HG02852 (cell line): ENCODE results near the gene OR5AR1.
A peak's percentile ranks its signal among the peaks of the same experiment; 100 is the strongest.
"Not testable (repeated sequence)": the region's sequence is repeated elsewhere in the genome, so short reads cannot be mapped to it uniquely, and the experiment has no call there.

Source experiments
- ATAC-seq: cut with Tn5 transposase; IDR thresholded peaks from one replicate; pipeline ENCODE4 v1.9.1; 2021; ENCODE audit warnings: mild to moderate bottlenecking, moderate library complexity; ENCODE audit not compliant: unreplicated experiment

Gene OR5AR1

DNA sequence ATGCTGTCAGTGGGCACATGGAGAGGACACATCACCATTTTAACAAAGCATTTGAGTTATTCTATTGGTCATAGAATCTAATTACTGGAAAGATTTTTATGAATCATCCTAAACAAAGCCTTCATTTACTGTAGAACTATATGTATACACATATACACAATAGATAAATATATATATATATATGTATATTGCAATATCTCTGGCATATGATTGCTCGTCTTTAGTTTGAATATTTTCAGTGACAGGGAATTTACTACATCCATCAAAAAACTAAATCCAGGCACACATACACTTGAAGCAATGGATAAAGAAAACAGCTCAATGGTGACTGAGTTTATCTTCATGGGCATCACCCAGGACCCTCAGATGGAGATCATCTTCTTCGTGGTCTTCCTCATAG lies at the start of gene OR5AR1:
Gene OR5AR1 (plus strand): TSS at position 301 of the 400 bp plus-strand sequence. CDS start 0 bp downstream, at position 301.
- no peak for ATAC-seq

DNA sequence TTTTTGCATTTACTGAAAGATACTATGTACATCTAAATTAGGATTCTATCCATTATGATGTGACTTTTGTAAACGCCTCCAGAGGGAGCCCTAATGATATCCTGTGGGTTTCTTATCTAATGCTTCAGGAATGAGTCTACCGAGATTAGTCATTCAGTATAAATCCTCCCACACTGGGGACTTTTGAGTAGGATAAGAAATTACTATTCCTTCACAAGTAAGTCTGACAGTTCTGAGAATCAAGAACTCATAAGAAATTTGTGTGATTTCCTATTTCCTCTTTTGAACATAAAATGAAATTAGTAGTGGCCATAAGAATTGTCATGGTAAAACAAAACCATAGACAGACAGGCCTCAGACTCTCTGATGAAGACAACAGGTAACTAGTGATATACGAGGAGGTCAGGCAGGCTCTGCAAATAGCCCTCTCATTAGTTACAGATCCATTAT lies 38.8 kb upstream of the OR5AR1 start:
- ATAC-seq: peak; percentile 85

DNA sequence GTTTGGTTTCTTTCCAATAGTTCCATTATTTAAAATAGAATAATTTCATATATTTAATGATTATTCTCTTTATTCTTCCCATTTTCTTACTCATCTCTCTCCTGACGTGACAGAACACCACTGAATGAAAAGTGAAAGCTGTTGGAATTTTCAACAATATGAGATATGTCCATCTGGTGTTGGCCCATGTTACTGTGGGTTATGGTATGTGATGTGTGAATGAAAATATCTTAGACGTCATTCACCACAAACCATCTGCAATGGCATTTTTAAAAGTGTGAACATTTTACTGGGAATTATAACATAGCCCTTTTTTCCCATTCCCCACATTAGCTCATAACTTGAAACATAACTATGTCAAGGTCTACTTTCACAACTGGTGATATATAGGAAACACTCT lies 37.5 kb upstream of the OR5AR1 start:
- ATAC-seq: no peak

DNA sequence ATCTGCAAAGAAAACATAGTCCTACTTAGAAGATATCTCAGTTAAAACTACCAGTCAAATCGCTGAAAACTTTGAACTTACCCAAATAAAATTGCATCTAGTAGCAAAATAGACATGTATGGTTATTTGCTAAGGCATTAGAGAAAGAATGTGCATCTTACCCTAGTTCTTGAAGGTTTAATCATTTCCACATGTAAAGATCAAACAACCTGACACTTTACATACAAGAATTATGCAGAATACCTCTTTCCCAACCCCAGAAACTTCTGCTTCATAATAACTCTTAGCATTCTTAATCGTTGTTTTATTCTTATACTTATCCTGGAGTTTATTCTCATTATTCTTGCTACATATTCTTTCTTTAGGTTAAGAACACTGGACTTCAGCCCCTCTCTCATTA lies 31.2 kb upstream of the OR5AR1 start:
- ATAC-seq: no peak

DNA sequence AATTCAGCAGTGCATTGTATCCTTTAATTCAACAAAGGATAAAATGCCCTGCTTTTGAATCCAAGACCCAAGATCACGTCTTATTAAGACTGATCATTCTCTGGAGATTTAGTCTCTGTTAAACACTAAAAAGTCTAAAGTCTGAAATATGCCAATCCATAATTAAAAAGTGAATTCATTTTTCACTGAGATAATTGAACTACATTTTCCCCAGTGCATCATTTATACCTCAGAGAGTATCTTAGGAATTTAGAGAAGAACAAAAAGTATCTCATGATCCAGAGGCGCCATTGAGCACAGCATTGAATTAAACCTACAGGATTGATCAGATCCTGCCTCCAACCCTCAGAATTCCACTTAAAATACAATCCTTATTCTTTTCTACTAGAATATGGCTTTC lies 26.6 kb upstream of the OR5AR1 start:
- no peak for ATAC-seq

DNA sequence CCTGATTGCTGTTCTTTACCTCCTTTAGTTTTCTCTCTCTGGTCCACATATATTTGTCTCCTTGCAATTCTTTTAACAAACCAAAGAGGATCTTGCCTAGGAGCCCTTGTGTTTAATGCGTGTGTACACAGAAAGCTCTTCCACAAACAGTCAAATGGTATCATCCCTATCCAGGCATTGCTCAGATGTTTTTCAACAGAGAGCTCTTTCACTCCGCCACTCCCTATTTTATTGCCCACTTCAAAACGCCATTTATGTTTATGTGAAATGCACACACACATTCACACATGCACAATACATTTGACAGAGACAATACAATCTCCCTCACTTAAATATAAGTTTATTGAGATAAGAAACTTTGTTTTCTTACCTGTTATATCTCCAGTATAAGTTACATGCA lies 26.0 kb upstream of the OR5AR1 start:
- no peak for ATAC-seq

DNA sequence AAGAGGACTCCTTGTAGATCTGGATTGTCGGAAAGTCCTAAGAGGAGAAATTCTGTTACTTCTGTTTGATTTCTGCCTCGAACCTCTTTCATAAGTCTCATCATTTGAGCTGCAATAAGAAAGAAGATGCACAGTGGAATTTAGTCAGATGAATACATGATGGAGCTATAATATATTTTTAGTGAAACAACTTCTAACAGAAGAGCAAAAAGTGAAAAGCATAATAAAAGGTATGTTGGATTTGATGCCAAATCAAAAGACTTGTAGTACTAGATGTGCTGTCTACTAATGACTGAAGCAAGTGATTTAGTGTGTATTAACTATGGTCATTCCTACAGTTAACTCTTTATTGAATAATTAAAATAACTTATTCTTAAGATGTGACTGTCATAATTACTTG lies 21.1 kb upstream of the OR5AR1 start, which contains the start of gene OR5AP2:
Gene OR5AP2 (minus strand): TSS at position 101 of the 400 bp plus-strand sequence. CDS start 0 bp downstream, at position 101.
- ATAC-seq: no peak

DNA sequence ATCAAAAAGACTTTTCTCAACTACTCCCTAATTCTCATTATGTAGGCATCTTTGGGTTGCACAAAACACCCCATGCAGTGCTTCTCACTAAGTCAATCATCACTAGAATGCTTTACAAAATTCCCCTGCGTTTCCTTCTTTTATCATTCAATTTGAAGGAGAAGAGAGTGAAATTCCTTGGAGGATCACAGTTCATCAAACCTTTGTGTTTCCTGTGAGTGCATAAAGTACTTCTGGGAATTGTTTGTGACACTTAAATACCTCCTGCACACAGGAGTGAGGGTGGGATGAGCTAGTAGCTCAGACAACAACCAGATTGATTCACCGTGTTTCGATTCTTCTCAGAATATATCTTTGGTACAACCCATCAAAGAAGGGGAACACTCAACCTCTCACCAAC lies 3.7 kb upstream of the OR5AR1 start:
- ATAC-seq: no peak

DNA sequence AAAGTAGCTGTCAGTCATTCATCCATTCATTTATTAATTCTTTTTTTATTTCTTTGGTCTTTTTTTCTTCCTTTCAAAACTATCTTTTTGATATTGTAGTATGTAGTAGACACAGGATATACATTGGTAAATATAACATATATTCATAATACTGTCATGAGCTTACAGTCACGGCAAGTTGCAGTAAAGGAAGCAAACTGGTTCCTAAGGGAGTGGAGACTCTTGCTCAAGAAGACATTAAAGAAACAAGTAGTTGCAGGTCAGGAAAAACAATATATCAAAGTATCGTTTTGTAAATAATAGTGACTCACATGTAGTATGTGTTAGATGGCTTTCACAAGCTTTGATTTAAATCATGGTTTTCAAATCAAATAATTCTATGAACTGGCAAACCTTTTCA lies 7.5 kb downstream of the OR5AR1 start:
- ATAC-seq: no peak

DNA sequence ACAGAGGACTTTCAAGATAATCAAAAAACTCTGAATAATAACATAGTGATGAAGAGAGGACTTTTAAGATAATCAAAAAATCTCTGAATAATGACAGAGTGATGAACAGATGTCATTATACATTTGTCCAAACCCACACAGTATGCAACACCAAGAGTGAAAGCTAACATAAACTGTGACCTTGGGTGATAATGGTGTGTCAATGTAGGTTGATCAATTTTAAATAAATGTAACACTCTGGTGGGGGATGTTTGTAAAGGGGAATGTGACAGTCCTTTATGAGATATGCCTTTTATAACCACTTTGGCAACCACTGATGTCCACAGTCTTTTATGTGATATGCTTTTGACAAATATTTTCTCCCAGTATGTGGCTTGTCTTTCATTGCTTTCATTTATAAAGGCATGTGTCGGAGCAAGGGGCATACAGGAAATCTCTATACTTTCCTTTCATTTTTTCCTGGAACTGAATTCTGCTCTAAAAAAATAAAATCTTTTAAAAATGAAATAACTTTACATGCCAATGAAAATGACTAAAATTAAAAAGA lies 25.1 kb downstream of the OR5AR1 start:
- no peak for ATAC-seq

DNA sequence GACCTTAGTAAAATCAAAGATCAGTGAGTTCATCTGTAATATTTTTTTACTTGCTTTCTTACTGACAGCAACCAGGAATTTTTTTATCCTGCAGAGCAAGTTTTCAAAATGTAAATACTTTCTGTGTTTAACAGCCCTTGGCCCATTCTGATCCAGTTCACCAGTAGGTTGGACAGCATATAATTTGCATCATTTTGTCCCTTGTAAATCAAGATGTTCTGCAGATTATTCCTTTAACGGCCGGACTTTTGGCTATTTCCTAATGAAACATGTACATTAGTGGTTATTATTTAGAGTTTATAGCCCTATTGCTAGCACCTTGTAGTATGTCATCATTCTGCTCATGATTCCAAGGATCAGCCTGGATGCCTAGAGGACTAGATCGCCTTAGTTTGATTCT lies 27.7 kb downstream of the OR5AR1 start:
- ATAC-seq: not testable (repeated sequence)

DNA sequence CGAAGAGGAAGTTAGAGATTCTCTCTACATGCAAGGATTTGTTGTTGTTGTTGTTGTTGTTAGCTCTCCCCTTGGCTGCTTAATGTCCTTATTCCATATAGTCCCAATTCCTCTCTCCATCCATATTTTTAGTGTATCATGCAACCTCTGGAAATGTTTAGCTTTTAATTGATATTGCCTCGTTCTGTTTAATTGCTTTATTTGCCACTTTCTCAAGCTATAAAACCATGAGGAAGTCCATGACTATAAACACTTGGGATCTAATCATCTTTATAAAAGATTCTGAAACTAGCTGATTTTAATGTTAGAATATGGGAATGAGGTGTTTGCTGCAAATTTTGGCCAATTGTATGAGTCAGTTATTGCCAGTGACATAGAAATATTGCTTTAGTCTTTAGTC lies 29.9 kb downstream of the OR5AR1 start:
- ATAC-seq: no peak

DNA sequence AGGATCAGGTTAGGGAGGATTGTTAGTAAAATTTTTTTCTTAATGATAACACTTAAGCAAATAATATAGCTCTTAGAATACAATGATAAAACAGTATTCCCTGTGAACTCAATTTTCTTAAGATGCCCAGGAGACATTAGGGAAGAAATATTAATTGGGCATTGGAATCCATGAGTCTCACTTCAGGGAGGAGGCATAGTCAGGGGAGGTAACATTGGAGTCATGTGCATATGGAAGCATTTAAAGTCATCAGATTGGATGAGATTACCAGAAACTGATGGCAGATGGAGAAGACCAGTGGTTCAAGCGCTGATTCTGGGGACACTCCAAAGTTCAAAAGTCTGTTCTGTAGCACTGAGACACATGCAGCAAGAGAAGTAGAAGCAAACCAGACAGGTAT lies 35.3 kb downstream of the OR5AR1 start, which contains the start of gene OR9G1:
Gene OR9G1 (plus strand): TSS at position 301 of the 400 bp plus-strand sequence. CDS start 1,293 bp downstream, outside the sequence.
- ATAC-seq: no peak

DNA sequence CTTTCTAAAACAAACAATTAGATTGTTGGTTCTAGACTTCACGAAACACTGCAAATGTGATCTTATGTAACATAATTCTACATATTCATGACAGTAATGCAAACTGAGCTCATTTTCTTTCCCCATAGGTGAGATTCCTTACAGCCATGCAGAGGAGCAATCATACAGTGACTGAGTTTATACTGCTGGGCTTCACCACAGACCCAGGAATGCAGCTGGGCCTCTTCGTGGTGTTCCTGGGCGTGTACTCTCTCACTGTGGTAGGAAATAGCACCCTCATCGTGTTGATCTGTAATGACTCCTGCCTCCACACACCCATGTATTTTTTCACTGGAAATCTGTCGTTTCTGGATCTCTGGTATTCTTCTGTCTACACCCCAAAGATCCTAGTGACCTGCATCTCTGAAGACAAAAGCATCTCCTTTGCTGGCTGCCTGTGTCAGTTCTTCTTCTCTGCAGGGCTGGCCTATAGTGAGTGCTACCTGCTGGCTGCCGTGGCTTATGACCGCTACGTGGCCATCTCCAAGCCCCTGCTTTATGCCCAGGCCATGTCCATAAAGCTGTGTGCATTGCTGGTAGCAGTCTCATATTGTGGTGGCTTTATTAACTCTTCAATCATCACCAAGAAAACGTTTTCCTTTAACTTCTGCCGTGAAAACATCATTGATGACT lies 36.9 kb downstream of the OR5AR1 start:
- no peak for ATAC-seq

DNA sequence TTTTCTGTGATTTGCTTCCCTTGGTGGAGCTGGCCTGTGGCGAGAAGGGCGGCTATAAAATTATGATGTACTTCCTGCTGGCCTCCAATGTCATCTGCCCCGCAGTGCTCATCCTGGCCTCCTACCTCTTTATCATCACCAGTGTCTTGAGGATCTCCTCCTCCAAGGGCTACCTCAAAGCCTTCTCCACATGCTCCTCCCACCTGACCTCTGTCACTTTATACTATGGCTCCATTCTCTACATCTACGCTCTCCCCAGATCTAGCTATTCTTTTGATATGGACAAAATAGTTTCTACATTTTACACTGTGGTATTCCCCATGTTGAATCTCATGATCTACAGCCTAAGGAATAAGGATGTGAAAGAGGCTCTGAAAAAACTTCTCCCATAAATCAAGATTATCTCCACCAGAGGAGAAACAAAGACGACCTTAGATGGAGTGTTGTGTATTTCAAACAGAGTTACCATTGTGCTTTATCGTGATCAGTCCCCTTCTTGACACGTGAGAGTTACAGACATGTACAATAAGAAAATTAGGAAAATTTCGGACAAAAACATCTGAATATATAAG lies 37.5 kb downstream of the OR5AR1 start:
- ATAC-seq: no peak

DNA sequence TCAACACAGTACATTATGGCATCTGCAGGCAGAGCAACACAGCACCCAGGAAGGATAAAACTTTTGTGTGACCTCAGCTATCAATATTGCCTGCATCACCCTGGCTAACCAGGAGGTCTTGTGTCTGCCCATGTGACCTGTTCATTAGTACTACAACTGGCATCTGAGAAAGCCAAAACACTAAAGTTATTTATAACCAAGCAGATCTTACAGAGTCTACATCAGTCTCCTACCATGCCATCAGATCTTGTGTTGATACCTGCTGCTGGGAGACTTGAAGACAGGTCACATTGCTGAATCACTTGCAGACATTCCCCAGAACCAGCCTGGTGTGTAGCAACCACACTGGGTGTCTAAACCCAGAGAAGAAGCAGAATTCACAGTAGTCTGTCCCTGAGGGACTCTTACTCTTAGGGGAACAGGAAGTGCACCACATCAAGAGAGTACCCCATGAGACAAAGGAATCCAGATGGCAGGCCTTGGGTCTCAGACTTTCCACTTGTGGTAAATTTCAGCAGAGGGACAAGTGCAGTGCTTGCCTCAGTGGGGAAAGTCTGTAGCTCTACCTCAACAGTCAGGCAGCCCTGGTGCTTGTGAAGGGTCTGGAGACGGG lies 42.4 kb downstream of the OR5AR1 start:
- ATAC-seq: no peak

DNA sequence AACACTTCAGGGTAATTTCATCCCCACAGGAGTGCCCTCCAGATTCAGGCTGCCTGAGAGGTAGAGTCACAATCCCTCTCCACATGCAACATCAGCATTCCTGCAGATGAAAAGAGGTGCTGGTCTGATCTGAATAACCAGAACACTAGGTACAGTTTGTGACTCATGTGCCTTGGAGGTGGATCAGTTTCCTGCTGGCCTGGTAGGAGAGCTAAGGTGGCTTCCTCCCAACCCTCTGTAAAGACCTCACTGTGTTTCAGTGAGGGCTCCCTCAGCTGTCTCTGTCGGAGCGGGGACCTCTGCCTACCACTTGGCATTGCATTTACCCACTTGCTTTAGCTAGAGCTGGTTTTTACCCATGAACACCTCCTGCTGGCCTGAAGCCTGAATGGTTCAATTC lies 43.0 kb downstream of the OR5AR1 start:
- no peak for ATAC-seq

DNA sequence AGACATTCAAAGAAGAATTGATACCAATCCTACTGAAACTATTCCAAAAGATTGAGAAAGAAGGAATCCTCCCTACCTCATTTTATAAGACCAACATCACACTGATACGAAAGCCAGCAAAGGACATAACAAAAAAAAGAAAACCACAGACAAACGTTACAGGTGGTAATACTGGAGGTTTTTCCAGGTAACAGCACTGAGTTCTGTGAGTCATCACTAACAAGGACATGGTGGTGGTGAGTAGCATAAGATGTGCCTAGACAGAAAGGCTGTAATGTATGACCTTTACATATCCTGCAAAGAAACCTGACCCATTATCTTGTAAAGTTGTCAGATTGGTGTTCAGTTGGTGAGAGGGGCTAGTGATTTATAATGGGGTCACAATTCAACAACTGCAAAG lies 50.7 kb downstream of the OR5AR1 start:
- ATAC-seq: no peak
